Measurements from ENCODE around the gene NRIP3. TPM values are rescaled to one million over a fixed set of nuclear protein-coding genes. Genes with fewer than 3 reads are reported as not detected.

The NRIP3 gene
- total RNA-seq, 1 donor from 2014 or later, result not detected

DNA sequence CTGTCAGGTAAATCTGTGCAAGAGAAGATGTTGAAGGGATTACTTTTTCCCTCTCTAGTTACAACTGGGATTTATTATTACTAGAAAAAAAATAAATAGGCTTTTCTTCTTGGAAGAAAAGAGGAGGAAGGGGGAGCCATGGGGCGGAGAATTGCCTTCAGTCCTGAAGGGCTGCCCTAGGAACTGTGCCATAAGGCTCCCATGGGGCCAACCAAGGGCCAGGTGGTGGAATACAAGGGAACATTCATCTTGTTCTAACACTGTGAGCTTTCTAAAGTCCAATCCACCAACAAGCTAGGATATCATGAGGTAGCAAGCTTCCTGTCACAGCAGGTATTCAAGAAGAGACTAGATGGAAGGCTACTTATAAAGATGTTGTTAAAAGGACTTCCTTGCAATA, 24.8 kb upstream of the NRIP3 start:
- Mint-ChIP-seq H3K4me3 (no peak overlapping the region), H3K9me3 (no peaks in the 10 kb centered on the region), H3K27ac (no peak overlapping the region), H3K27me3 (no peaks in the 10 kb centered on the region), H3K36me3 (ENCODE audit: low read depth) (no peaks in the 10 kb centered on the region), H3K4me1 (no peaks in the 10 kb centered on the region)
- POLR2A ChIA-PET, result no interaction called here
- no peak for ATAC-seq (ENCODE audit: low read depth)
- intact Hi-C loops (cut with micrococcal nuclease), result no loop called here
- CTCF ChIA-PET, result interaction anchor here (1.4 kb wide), 1 partner anchor 14 kb away, joined by 5 read pairs; no protein-coding TSS in a partner anchor
- no peak for DNase-seq
- TF ChIP-seq CTCF (IDR thresholded peaks at IDR 0.05), result no peak

DNA sequence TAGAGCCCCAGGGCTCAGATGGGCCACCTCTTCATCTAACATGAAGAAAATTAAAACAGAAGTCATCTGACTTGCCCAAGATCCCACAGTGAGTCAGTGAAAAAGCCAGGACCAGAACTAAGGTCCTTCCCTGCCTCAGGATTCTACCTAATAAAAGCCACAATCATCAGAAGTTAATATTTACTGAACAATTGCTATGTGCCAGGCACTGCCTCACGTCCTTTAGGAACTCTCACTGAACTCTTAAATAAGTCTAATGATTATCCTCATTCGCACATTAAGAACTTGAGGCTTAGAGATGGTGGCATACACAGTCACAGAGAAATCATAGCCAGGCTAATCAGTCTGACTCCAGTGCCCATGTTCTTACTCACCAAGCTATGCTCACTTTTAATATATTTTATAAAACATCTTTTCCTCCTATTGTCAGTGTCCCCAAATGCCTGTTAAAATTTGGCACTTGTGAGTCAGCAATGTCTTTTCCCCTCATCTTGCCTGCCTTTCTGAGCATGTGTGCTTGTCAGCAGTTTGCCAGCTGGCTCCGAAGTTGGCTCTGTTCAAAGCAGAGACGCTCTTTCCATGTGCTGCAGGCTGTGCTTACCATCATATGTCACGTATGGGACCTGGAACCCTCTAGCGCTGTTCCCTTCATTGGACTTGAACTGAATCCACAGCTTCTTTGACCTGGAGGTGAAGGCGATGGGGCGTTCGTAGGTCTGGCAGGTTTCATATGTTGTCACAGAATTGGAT, 21.5 kb upstream of the NRIP3 start:
- no peaks in the 10 kb centered on the region for H3K9me3 Mint-ChIP-seq
- POLR2A ChIA-PET, result no interaction called here
- intact Hi-C loops (cut with micrococcal nuclease), result no loop called here
- CTCF ChIA-PET, result interaction anchor here (1.9 kb wide), 1 partner anchor 10 kb away, joined by 7 read pairs; no protein-coding TSS in a partner anchor
- DNase-seq (no peak), ATAC-seq (ENCODE audit: low read depth) (no peak)
- no peaks in the 10 kb centered on the region for H3K36me3 Mint-ChIP-seq (ENCODE audit: low read depth)
- no peak overlapping the region for H3K4me3 Mint-ChIP-seq
- no peak for TF ChIP-seq CTCF (IDR thresholded peaks at IDR 0.05)
- no peaks in the 10 kb centered on the region for H3K4me1 Mint-ChIP-seq
- H3K27ac Mint-ChIP-seq, result no peak overlapping the region
- no peaks in the 10 kb centered on the region for H3K27me3 Mint-ChIP-seq

- TF ChIP-seq CTCF (IDR thresholded peaks at IDR 0.05), result no peak
- POLR2A ChIA-PET, result no interaction called here
- intact Hi-C loops (cut with micrococcal nuclease), result no loop called here
- no peaks in the 10 kb centered on the region for H3K4me1 Mint-ChIP-seq
- no peak overlapping the region for H3K27ac Mint-ChIP-seq
- H3K9me3 Mint-ChIP-seq, result no peaks in the 10 kb centered on the region
- ATAC-seq (ENCODE audit: low read depth), result no peak
- H3K27me3 Mint-ChIP-seq, result no peaks in the 10 kb centered on the region
- CTCF ChIA-PET, result no interaction called here
- no peaks in the 10 kb centered on the region for H3K36me3 Mint-ChIP-seq (ENCODE audit: low read depth)
- DNase-seq, result no peak
- H3K4me3 Mint-ChIP-seq, result no peak overlapping the region
Observed at GRCh38 chr11:9022961-9023680, 19.3 kb upstream of the NRIP3 start.

DNA sequence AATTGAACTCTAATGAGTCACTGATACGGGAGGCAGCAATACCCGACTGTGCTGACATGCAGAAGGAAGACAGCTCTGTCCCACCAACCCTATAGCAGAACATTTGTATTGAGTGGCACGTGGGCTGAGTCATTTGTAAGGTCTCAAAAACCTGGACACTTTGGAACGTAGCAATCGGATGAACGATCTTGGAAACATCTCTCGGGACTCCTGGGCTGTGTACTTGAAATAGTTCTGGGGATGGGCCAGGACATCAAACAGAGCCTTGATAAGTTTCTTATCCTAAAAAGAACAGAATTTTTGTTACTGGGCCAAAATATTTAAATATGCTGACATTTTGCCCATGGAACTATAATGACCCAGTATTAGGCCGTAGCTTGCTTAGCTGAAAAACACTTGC, 17.1 kb upstream of the NRIP3 start:
- H3K4me3 Mint-ChIP-seq, result no peak overlapping the region
- H3K9me3 Mint-ChIP-seq, result no peaks in the 10 kb centered on the region
- H3K27me3 Mint-ChIP-seq, result no peaks in the 10 kb centered on the region
- ATAC-seq (ENCODE audit: low read depth) (no peak), DNase-seq (no peak)
- no peaks in the 10 kb centered on the region for H3K36me3 Mint-ChIP-seq (ENCODE audit: low read depth)
- ChIA-PET POLR2A (no interaction called here), CTCF (no interaction called here)
- intact Hi-C loops (cut with micrococcal nuclease), result no loop called here
- no peak for TF ChIP-seq CTCF (IDR thresholded peaks at IDR 0.05)
- H3K4me1 Mint-ChIP-seq, result no peaks in the 10 kb centered on the region
- no peak overlapping the region for H3K27ac Mint-ChIP-seq

DNA sequence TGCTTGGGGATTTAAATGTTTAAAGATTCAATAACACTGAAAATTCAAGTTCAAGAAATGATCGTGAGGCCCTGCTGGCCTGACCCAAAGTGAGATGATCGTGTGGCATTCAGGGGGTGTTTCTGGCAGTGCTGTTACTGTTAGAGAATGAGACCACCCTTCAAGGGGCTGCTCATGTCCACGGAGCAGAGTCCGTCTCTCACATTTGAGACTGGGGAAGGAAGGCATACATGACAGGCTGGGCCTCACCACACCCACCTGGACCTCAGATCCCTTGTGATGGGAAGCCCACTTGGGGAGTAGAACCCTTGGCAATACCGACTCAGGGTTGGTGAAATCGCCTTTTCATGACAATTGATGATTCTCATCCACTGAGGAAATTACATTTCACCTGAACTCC, 16.1 kb upstream of the NRIP3 start:
- Mint-ChIP-seq H3K4me3 (no peak overlapping the region), H3K27me3 (no peaks in the 10 kb centered on the region), H3K9me3 (no peaks in the 10 kb centered on the region), H3K27ac (no peak overlapping the region), H3K36me3 (ENCODE audit: low read depth) (no peaks in the 10 kb centered on the region), H3K4me1 (no peaks in the 10 kb centered on the region)
- no peak for ATAC-seq (ENCODE audit: low read depth)
- intact Hi-C loops (cut with micrococcal nuclease), result loop anchor here (5.0 kb wide), 1 partner anchor 1302 kb away; no protein-coding TSS in a partner anchor
- no peak for TF ChIP-seq CTCF (IDR thresholded peaks at IDR 0.05)
- ChIA-PET CTCF (interaction anchor here (1.2 kb wide), 1 partner anchor 17 kb away, joined by 4 read pairs; no protein-coding TSS in a partner anchor), POLR2A (no interaction called here)
- no peak for DNase-seq
